HEK293 (cell line): Measurements from ENCODE around the gene PDLIM7.

Experiments used
- GLIS2 ChIP-seq: fragments of 450-650 bp; formaldehyde crosslinking; IDR thresholded peaks from 2 replicates; pipeline ENCODE4 v1.5.1; 2016; ENCODE audit warnings: missing biosample characterization, missing genetic modification characterization
- HOXC10 ChIP-seq: sonication (generic); formaldehyde crosslinking; IDR thresholded peaks from 2 replicates; pipeline ENCODE4 v1.8.1; 2023; ENCODE audit warnings: mild to moderate bottlenecking, missing genetic modification reagents
- KLF1 ChIP-seq: fragments of 450-650 bp; formaldehyde crosslinking; IDR thresholded peaks from 2 replicates; pipeline ENCODE4 v1.5.1; 2016; ENCODE audit warnings: missing biosample characterization, missing genetic modification characterization
- SP3 ChIP-seq: fragments of 450-650 bp; formaldehyde crosslinking; IDR thresholded peaks from 2 replicates; pipeline ENCODE4 v1.5.1; 2016; ENCODE audit warnings: missing biosample characterization, missing genetic modification characterization
- SP7 ChIP-seq: fragments of 450-650 bp; formaldehyde crosslinking; IDR thresholded peaks from 2 replicates; pipeline ENCODE4 v1.5.1; 2016; ENCODE audit warnings: missing biosample characterization, missing genetic modification characterization
- TCF7L2 ChIP-seq: IDR thresholded peaks from 2 replicates; pipeline ENCODE4 v1.6.1; 2011; ENCODE audit warnings: low read depth, mild to moderate bottlenecking, inconsistent platforms, low read length, moderate library complexity, borderline replicate concordance
- YY1 ChIP-seq: fragments of 450-650 bp; formaldehyde crosslinking; IDR thresholded peaks from 2 replicates; pipeline ENCODE4 v1.5.1; 2018; ENCODE audit warnings: missing biosample characterization, missing genetic modification characterization
- ZNF146 ChIP-seq: fragments of 450-650 bp; formaldehyde crosslinking; IDR thresholded peaks from 2 replicates; pipeline ENCODE4 v1.5.1; 2016; ENCODE audit warnings: missing biosample characterization, missing genetic modification characterization
- ZNF223 ChIP-seq: fragments of 450-650 bp; formaldehyde crosslinking; IDR thresholded peaks from 2 replicates; pipeline ENCODE4 v1.5.1; 2016; ENCODE audit warnings: missing biosample characterization, missing genetic modification characterization
- ZNF335 ChIP-seq: fragments of 450-650 bp; formaldehyde crosslinking; conservative IDR thresholded peaks from 2 replicates; pipeline ENCODE4 v1.5.1; 2016; ENCODE audit warnings: missing biosample characterization, missing genetic modification characterization
- ZNF426 ChIP-seq: fragments of 450-650 bp; formaldehyde crosslinking; IDR thresholded peaks from 2 replicates; pipeline ENCODE4 v1.5.1; 2017; ENCODE audit warnings: missing biosample characterization, missing genetic modification characterization, mild to moderate bottlenecking, inconsistent platforms, moderate library complexity
- ZNF521 ChIP-seq: fragments of 450-650 bp; formaldehyde crosslinking; IDR thresholded peaks from 2 replicates; pipeline ENCODE4 v1.5.1; 2017; ENCODE audit warnings: missing biosample characterization, mild to moderate bottlenecking, missing genetic modification characterization
- ZNF544 ChIP-seq: fragments of 450-650 bp; formaldehyde crosslinking; IDR thresholded peaks from 2 replicates; pipeline ENCODE4 v1.5.0; 2017; ENCODE audit warnings: missing biosample characterization, missing genetic modification characterization
- ZNF548 ChIP-seq: fragments of 450-650 bp; formaldehyde crosslinking; IDR thresholded peaks from 2 replicates; pipeline ENCODE4 v1.5.1; 2016; ENCODE audit warnings: missing biosample characterization, missing genetic modification characterization
- ZNF555 ChIP-seq: fragments of 450-650 bp; formaldehyde crosslinking; conservative IDR thresholded peaks from 2 replicates; pipeline ENCODE4 v1.5.1; 2017; ENCODE audit warnings: missing biosample characterization, mild to moderate bottlenecking, missing genetic modification characterization, inconsistent platforms
- ZNF621 ChIP-seq: fragments of 450-650 bp; formaldehyde crosslinking; IDR thresholded peaks from 2 replicates; pipeline ENCODE4 v1.5.1; 2017; ENCODE audit warnings: missing biosample characterization, missing genetic modification characterization
- ZNF626 ChIP-seq: fragments of 450-650 bp; sonication (Bioruptor Pico); formaldehyde crosslinking; IDR thresholded peaks from 2 replicates; pipeline ENCODE4 v1.5.1; 2018; ENCODE audit warnings: missing biosample characterization, missing genetic modification characterization, inconsistent platforms
- ZNF654 ChIP-seq: fragments of 450-650 bp; formaldehyde crosslinking; IDR thresholded peaks from 2 replicates; pipeline ENCODE4 v1.5.1; 2016; ENCODE audit warnings: low read depth, missing biosample characterization, missing genetic modification characterization
- ZNF837 ChIP-seq: fragments of 450-650 bp; formaldehyde crosslinking; IDR thresholded peaks from 2 replicates; pipeline ENCODE4 v1.5.1; 2016; ENCODE audit warnings: missing biosample characterization, missing genetic modification characterization
- ZSCAN16 ChIP-seq: fragments of 450-650 bp; formaldehyde crosslinking; IDR thresholded peaks from 2 replicates; pipeline ENCODE4 v1.5.1; 2016; ENCODE audit warnings: missing biosample characterization, missing genetic modification characterization
- TF ChIP-seq, protein P1 (sequence below): fragments of 450-650 bp; formaldehyde crosslinking; IDR thresholded peaks from 2 replicates; pipeline ENCODE4 v1.5.1; 2016; ENCODE audit warnings: missing biosample characterization, missing genetic modification characterization
- TF ChIP-seq, protein P2 (sequence below): fragments of 450-650 bp; formaldehyde crosslinking; IDR thresholded peaks from 2 replicates; pipeline ENCODE4 v1.5.1; 2016; ENCODE audit warnings: missing biosample characterization, missing genetic modification characterization
- TF ChIP-seq, protein P3 (sequence below): fragments of 450-650 bp; formaldehyde crosslinking; IDR thresholded peaks from 2 replicates; pipeline ENCODE4 v1.5.1; 2017; ENCODE audit warnings: missing biosample characterization, missing genetic modification characterization
- TF ChIP-seq, protein P4 (sequence below): fragments of 450-650 bp; formaldehyde crosslinking; IDR thresholded peaks from 2 replicates; pipeline ENCODE4 v1.5.1; 2016; ENCODE audit warnings: missing biosample characterization, missing genetic modification characterization, borderline replicate concordance
- TF ChIP-seq, protein P5 (sequence below): fragments of 450-650 bp; formaldehyde crosslinking; optimal IDR thresholded peaks from 2 replicates; pipeline ENCODE3; 2016; ENCODE audit warnings: missing biosample characterization, mild to moderate bottlenecking, missing genetic modification characterization
- TF ChIP-seq, protein P6 (sequence below): fragments of 450-650 bp; IDR thresholded peaks from 2 replicates; pipeline ENCODE4 v1.5.1; 2018; ENCODE audit warnings: missing biosample characterization, missing genetic modification characterization

PDLIM7 gene

DNA sequence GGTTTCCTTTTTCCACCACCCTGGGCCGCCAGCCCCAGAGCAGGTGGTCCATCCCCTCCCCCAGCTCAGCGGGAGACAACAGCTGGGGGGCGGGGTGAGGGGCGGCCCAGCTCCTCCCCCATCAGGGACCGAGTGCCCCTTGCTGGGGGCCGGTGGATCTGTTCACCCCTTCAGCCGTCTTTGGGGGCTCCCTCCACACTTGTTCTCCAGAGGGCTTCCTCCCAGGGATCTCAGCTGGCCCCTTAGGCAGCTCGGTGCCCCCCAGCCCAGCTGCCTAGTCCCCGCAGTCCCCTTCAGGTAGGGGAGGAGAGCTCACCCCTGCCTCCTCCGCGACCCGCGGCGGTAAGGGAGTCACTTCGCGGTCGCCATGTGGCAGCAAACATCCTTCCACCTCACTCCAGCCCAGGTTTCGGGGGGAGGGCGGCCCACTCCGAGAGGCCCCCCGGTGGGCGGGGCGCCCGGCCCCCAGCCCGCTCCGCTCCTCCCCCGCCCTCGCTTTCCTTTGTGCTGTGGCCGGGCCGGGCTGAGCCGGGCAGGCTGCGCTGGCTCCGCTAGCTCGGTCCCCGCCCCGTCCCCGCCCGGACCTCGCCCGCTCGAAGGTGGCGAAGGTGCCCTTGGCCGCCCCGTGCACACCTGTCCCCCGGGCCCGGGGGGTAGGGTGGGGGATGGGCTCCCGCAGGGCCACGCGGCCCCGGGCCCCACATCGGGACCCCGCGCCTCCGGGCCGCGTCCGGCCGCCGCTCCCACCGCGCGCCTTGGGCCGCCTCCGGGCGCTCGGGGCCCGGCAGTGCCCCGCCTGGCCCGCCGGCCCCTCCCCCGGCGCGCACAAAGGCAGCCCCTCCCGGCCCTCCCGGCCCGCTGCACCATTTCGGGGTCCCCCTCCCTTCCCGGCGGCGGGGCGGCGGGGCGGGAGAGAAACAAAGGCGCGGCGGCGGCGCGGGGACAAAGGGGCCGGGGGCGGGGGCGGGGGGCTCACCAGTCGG, 24.7 kb downstream of the PDLIM7 start (continued):
- TF ChIP-seq ZNF335 (tag by site-specific recombination), result peak; percentile 61
- TF ChIP-seq, protein P1, sequence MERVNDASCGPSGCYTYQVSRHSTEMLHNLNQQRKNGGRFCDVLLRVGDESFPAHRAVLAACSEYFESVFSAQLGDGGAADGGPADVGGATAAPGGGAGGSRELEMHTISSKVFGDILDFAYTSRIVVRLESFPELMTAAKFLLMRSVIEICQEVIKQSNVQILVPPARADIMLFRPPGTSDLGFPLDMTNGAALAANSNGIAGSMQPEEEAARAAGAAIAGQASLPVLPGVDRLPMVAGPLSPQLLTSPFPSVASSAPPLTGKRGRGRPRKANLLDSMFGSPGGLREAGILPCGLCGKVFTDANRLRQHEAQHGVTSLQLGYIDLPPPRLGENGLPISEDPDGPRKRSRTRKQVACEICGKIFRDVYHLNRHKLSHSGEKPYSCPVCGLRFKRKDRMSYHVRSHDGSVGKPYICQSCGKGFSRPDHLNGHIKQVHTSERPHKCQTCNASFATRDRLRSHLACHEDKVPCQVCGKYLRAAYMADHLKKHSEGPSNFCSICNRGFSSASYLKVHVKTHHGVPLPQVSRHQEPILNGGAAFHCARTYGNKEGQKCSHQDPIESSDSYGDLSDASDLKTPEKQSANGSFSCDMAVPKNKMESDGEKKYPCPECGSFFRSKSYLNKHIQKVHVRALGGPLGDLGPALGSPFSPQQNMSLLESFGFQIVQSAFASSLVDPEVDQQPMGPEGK (tag by site-specific recombination), result peak; percentile 93
- no peak for TF ChIP-seq ZNF548
- TF ChIP-seq KLF1 (tag by site-specific recombination), result peak; percentile 51
- TF ChIP-seq SP3 (tag by site-specific recombination), result peak; percentile 91
- TF ChIP-seq ZNF521 (tag by site-specific recombination), result no peak
- no peak for TF ChIP-seq ZNF426 (tag by site-specific recombination)
- TF ChIP-seq TCF7L2, result no peak
- no peak for TF ChIP-seq ZNF223 (tag by site-specific recombination)
- TF ChIP-seq, protein P2, sequence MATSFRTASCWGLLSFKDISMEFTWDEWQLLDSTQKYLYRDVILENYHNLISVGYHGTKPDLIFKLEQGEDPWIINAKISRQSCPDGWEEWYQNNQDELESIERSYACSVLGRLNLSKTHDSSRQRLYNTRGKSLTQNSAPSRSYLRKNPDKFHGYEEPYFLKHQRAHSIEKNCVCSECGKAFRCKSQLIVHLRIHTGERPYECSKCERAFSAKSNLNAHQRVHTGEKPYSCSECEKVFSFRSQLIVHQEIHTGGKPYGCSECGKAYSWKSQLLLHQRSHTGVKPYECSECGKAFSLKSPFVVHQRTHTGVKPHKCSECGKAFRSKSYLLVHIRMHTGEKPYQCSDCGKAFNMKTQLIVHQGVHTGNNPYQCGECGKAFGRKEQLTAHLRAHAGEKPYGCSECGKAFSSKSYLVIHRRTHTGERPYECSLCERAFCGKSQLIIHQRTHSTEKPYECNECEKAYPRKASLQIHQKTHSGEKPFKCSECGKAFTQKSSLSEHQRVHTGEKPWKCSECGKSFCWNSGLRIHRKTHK (tag by site-specific recombination), result no peak
- TF ChIP-seq, protein P3, sequence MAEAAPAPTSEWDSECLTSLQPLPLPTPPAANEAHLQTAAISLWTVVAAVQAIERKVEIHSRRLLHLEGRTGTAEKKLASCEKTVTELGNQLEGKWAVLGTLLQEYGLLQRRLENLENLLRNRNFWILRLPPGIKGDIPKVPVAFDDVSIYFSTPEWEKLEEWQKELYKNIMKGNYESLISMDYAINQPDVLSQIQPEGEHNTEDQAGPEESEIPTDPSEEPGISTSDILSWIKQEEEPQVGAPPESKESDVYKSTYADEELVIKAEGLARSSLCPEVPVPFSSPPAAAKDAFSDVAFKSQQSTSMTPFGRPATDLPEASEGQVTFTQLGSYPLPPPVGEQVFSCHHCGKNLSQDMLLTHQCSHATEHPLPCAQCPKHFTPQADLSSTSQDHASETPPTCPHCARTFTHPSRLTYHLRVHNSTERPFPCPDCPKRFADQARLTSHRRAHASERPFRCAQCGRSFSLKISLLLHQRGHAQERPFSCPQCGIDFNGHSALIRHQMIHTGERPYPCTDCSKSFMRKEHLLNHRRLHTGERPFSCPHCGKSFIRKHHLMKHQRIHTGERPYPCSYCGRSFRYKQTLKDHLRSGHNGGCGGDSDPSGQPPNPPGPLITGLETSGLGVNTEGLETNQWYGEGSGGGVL (tag by site-specific recombination), result peak; percentile 84
- no peak for TF ChIP-seq ZSCAN16 (tag by site-specific recombination)
- no peak for TF ChIP-seq YY1
- peak; percentile 95 for TF ChIP-seq GLIS2 (tag by site-specific recombination)
- no peak for TF ChIP-seq ZNF621 (tag by site-specific recombination)
- TF ChIP-seq, protein P4, sequence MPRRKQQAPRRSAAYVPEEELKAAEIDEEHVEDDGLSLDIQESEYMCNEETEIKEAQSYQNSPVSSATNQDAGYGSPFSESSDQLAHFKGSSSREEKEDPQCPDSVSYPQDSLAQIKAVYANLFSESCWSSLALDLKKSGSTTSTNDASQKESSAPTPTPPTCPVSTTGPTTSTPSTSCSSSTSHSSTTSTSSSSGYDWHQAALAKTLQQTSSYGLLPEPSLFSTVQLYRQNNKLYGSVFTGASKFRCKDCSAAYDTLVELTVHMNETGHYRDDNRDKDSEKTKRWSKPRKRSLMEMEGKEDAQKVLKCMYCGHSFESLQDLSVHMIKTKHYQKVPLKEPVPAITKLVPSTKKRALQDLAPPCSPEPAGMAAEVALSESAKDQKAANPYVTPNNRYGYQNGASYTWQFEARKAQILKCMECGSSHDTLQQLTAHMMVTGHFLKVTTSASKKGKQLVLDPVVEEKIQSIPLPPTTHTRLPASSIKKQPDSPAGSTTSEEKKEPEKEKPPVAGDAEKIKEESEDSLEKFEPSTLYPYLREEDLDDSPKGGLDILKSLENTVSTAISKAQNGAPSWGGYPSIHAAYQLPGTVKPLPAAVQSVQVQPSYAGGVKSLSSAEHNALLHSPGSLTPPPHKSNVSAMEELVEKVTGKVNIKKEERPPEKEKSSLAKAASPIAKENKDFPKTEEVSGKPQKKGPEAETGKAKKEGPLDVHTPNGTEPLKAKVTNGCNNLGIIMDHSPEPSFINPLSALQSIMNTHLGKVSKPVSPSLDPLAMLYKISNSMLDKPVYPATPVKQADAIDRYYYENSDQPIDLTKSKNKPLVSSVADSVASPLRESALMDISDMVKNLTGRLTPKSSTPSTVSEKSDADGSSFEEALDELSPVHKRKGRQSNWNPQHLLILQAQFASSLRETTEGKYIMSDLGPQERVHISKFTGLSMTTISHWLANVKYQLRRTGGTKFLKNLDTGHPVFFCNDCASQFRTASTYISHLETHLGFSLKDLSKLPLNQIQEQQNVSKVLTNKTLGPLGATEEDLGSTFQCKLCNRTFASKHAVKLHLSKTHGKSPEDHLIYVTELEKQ, result no peak
- TF ChIP-seq ZNF654 (tag by site-specific recombination), result no peak
- peak; percentile 42; the same call in 1 of the 2 replicates for TF ChIP-seq SP7
- TF ChIP-seq ZNF146 (tag by site-specific recombination), result no peak
- TF ChIP-seq HOXC10 (CRISPR knock-in tag), result no peak
- TF ChIP-seq, protein P5, sequence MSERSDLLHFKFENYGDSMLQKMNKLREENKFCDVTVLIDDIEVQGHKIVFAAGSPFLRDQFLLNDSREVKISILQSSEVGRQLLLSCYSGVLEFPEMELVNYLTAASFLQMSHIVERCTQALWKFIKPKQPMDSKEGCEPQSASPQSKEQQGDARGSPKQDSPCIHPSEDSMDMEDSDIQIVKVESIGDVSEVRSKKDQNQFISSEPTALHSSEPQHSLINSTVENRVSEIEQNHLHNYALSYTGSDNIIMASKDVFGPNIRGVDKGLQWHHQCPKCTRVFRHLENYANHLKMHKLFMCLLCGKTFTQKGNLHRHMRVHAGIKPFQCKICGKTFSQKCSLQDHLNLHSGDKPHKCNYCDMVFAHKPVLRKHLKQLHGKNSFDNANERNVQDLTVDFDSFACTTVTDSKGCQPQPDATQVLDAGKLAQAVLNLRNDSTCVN, result peak; percentile 37
- TF ChIP-seq ZNF544 (tag by site-specific recombination), result no peak
- no peak for TF ChIP-seq ZNF626 (tag by site-specific recombination)
- TF ChIP-seq ZNF837, result no peak
- no peak for TF ChIP-seq ZNF555 (tag by site-specific recombination)
- TF ChIP-seq, protein P6, sequence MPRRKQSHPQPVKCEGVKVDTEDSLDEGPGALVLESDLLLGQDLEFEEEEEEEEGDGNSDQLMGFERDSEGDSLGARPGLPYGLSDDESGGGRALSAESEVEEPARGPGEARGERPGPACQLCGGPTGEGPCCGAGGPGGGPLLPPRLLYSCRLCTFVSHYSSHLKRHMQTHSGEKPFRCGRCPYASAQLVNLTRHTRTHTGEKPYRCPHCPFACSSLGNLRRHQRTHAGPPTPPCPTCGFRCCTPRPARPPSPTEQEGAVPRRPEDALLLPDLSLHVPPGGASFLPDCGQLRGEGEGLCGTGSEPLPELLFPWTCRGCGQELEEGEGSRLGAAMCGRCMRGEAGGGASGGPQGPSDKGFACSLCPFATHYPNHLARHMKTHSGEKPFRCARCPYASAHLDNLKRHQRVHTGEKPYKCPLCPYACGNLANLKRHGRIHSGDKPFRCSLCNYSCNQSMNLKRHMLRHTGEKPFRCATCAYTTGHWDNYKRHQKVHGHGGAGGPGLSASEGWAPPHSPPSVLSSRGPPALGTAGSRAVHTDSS (tag by site-specific recombination), result no peak
